Ascending aorta (tissue), 2 donors: ENCODE results near the gene KRT40. TPM values are rescaled to one million over a fixed set of nuclear protein-coding genes. Genes with fewer than 3 reads are reported as not detected.

Source experiments
- DNase-seq, 2 donors: peaks; one replicate each; pipeline ENCODE4 v3.0.0-alpha.2; 2019; ENCODE audit warnings: low spot score in 2 of 2
- H3K27ac ChIP-seq, 2 donors: fragments of 200-600 bp; sonication (generic); one replicate each; pipeline ENCODE4 v1.5.1; 2016 to 2017; ENCODE audit warnings: mild to moderate bottlenecking in 1 of 2
- H3K27me3 ChIP-seq: fragments of 200-600 bp; sonication (generic); one replicate; pipeline ENCODE4 v1.5.1; 2017
- H3K36me3 ChIP-seq, 2 donors: fragments of 200-600 bp; sonication (generic); one replicate each; pipeline ENCODE4 v1.5.1; 2016
- H3K4me1 ChIP-seq, 2 donors: fragments of 200-600 bp; sonication (generic); one replicate each; pipeline ENCODE4 v1.5.1; 2016 to 2017; ENCODE audit warnings: mild to moderate bottlenecking in 1 of 2
- H3K4me3 ChIP-seq, 2 donors: fragments of 200-600 bp; sonication (generic); one replicate each; pipeline ENCODE4 v1.5.1; 2016 to 2017; ENCODE audit warnings: mild to moderate bottlenecking in 1 of 2
- H3K9me3 ChIP-seq, 2 donors: fragments of 200-600 bp; sonication (generic); one replicate each; pipeline ENCODE4 v1.5.1; 2016
- intact Hi-C: fragments of 100-400 bp; cut with DNase I; formaldehyde crosslinking; loops from one replicate; pipeline ENCODE4 v1.15.1; 2023
- total RNA-seq: library from RNA; depleted of rRNA; stranded (reverse); fragments of >200 nt; gene quantifications from one replicate; pipeline ENCODE4 v1.1.0, GENCODE V29; 2016
- TF ChIP-seq, protein P1 (sequence below), 3 experiments: fragments of 200-600 bp in 2 of 3; fragments of 450-650 bp in 1 of 3; sonication (generic) in 2 of 3; IDR thresholded peaks; one replicate each; pipeline ENCODE4 v1.5.1; 2016 to 2019; ENCODE audit warnings: antibody characterized with exemption in 3 of 3, mild to moderate bottlenecking in 1 of 3, moderate library complexity in 1 of 3

Gene KRT40
- total RNA-seq, 1 donor from 2014 or later: not detected

GRCh38 chr17:40935624-40936023 lies 48.5 kb downstream of the KRT40 start:
- no peak for DNase-seq
- H3K27me3 ChIP-seq: no peaks in the 10 kb centered on the region
- H3K9me3 ChIP-seq: no peaks in the 10 kb centered on the region
- H3K4me3 ChIP-seq: no peak overlapping the region
- H3K36me3 ChIP-seq: no peaks in the 10 kb centered on the region
- intact Hi-C loops: no loop called here
- no peaks in the 10 kb centered on the region for H3K4me1 ChIP-seq
- TF ChIP-seq, protein P1, sequence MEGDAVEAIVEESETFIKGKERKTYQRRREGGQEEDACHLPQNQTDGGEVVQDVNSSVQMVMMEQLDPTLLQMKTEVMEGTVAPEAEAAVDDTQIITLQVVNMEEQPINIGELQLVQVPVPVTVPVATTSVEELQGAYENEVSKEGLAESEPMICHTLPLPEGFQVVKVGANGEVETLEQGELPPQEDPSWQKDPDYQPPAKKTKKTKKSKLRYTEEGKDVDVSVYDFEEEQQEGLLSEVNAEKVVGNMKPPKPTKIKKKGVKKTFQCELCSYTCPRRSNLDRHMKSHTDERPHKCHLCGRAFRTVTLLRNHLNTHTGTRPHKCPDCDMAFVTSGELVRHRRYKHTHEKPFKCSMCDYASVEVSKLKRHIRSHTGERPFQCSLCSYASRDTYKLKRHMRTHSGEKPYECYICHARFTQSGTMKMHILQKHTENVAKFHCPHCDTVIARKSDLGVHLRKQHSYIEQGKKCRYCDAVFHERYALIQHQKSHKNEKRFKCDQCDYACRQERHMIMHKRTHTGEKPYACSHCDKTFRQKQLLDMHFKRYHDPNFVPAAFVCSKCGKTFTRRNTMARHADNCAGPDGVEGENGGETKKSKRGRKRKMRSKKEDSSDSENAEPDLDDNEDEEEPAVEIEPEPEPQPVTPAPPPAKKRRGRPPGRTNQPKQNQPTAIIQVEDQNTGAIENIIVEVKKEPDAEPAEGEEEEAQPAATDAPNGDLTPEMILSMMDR (IDR thresholded peaks at IDR 0.05): no peak
- no peak overlapping the region for H3K27ac ChIP-seq

- intact Hi-C loops: no loop called here
- TF ChIP-seq, protein P1 (IDR thresholded peaks at IDR 0.05): no peak
- no peak for DNase-seq
- no peaks in the 10 kb centered on the region for H3K36me3 ChIP-seq
- no peak overlapping the region for H3K27ac ChIP-seq
- H3K4me3 ChIP-seq: no peak overlapping the region
- no peaks in the 10 kb centered on the region for H3K4me1 ChIP-seq
- no peaks in the 10 kb centered on the region for H3K9me3 ChIP-seq
- no peaks in the 10 kb centered on the region for H3K27me3 ChIP-seq
These were observed 51.5 kb downstream of the KRT40 start for GRCh38 chr17:40932608-40933007.

DNA sequence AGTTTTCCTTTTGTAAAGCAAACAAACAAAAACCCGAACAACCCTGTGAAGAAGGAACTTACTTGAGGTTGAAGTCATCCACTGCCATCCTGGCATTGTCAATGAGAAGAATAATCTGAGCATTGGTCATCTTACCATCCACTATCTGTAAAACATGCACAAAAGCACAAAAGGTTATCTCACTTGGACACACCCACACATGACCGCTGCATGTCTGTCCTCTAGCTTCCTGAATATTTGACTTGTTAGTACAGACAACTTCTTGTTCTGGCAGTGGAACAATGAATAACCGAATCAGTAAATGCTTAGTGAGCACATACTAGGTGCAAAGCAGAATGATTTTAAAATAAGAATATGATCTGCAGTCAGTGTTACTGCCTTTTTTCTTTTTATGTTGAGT lies 52.8 kb downstream of the KRT40 start:
- DNase-seq: no peak
- no peaks in the 10 kb centered on the region for H3K27me3 ChIP-seq
- intact Hi-C loops: no loop called here
- H3K27ac ChIP-seq: no peak overlapping the region
- H3K4me1 ChIP-seq: no peaks in the 10 kb centered on the region
- H3K4me3 ChIP-seq: no peak overlapping the region
- TF ChIP-seq, protein P1 (IDR thresholded peaks at IDR 0.05): no peak
- no peaks in the 10 kb centered on the region for H3K36me3 ChIP-seq
- H3K9me3 ChIP-seq: no peaks in the 10 kb centered on the region

Other genes starting within 250 kb of the KRT40 start
- not detected for gene KRT25, start 229.0 kb downstream of the KRT40 start, total RNA-seq
- not detected for gene KRT26, start 212.1 kb downstream of the KRT40 start, total RNA-seq
- not detected for gene KRT27, start 201.8 kb downstream of the KRT40 start, total RNA-seq
- not detected for gene KRT28, start 184.4 kb downstream of the KRT40 start, total RNA-seq
- gene KRT10, start 161.7 kb downstream of the KRT40 start, total RNA-seq: 0.85 TPM
- not detected for gene KRT12, start 117.1 kb downstream of the KRT40 start, total RNA-seq
- not detected for gene KRT20, start 99.1 kb downstream of the KRT40 start, total RNA-seq
- gene KRT23, start 46.7 kb downstream of the KRT40 start, total RNA-seq: not detected
- not detected for gene KRT39, start 17.4 kb downstream of the KRT40 start, total RNA-seq
- not detected for gene KRTAP3-3, start 9.8 kb upstream of the KRT40 start, total RNA-seq
- gene KRTAP3-2, start 15.6 kb upstream of the KRT40 start, total RNA-seq: not detected
- not detected for gene KRTAP3-1, start 24.8 kb upstream of the KRT40 start, total RNA-seq
- not detected for gene KRTAP1-5, start 42.9 kb upstream of the KRT40 start, total RNA-seq
- not detected for gene KRTAP1-4, start 45.9 kb upstream of the KRT40 start, total RNA-seq
- not detected for gene KRTAP1-3, start 50.5 kb upstream of the KRT40 start, total RNA-seq
- gene KRTAP1-1, start 57.1 kb upstream of the KRT40 start, total RNA-seq: not detected
- not detected for gene KRTAP2-1, start 63.0 kb upstream of the KRT40 start, total RNA-seq
- gene KRTAP2-2, start 70.9 kb upstream of the KRT40 start, total RNA-seq: not detected
- gene KRTAP2-3, start 75.8 kb upstream of the KRT40 start, total RNA-seq: not detected
- gene KRTAP2-4, start 81.6 kb upstream of the KRT40 start, total RNA-seq: not detected
- not detected for gene KRTAP4-7, start 99.8 kb upstream of the KRT40 start, total RNA-seq
- gene KRTAP4-8, start 113.8 kb upstream of the KRT40 start, total RNA-seq: not detected
- not detected for gene KRTAP4-16, start 117.9 kb upstream of the KRT40 start, total RNA-seq
- not detected for gene KRTAP4-9, start 121.1 kb upstream of the KRT40 start, total RNA-seq
- not detected for gene KRTAP4-11, start 134.0 kb upstream of the KRT40 start, total RNA-seq
- not detected for gene KRTAP4-12, start 139.9 kb upstream of the KRT40 start, total RNA-seq
- gene KRTAP4-6, start 156.2 kb upstream of the KRT40 start, total RNA-seq: not detected
- gene KRTAP4-5, start 165.5 kb upstream of the KRT40 start, total RNA-seq: not detected
- gene KRTAP4-4, start 176.4 kb upstream of the KRT40 start, total RNA-seq: not detected
- not detected for gene KRTAP4-3, start 183.9 kb upstream of the KRT40 start, total RNA-seq
- not detected for gene KRTAP4-2, start 193.9 kb upstream of the KRT40 start, total RNA-seq
- not detected for gene KRTAP4-1, start 200.6 kb upstream of the KRT40 start, total RNA-seq
- not detected for gene KRTAP9-1, start 205.6 kb upstream of the KRT40 start, total RNA-seq
- not detected for gene KRTAP9-2, start 242.3 kb upstream of the KRT40 start, total RNA-seq
- not detected for gene KRTAP9-3, start 248.1 kb upstream of the KRT40 start, total RNA-seq